ENCODE results near the gene VASN.

The VASN gene

DNA sequence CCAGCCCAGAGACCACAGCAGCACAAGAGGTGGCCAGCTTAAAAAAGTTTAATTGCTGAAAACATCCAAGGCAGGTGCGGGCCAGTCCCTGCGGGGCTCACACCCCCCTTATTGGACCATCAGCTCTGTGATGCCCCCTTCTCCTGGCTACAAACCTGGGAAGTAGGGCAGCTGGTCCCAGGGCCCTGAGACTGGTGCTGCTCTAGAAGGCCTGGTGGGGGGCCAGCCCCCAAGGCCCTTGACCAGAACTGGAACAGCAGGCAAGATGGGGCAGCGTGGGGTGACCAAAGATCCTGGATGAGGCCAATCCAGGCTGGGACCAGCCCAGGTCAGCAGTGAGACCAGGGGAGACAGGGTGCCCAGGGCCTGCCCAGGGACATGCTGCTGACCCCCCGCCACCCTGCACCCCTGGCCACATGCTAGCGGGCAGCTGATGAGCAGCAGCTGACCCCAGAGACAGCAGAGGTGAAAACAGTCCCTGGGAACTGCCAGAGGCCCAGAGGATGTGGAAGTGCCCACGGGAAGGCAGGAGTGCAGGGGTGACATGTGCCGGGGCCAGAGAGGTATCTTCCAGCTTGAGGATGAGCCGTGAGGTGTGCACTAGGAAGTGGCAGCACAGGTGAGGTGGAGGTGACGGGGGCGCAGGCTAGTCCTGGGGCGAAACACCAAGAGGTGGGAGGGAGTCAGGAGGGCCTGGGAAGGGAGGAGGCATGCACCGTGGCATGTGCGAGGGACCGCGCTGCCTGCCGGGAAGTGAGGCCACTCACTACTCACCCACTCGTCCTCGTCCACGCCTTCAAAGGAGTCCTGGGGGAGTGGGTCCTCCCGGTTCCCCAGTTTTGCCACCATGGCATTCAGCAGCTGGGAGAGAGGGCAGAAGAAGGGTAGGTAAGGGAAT is 16.9 kb upstream of the VASN start:
- no peak for DNase-seq

- no peak for DNase-seq
Observed at GRCh38 chr16:4356820-4357219, 14.8 kb upstream of the VASN start.

- DNase-seq, result no peak
Observed at GRCh38 chr16:4358236-4358635, 13.4 kb upstream of the VASN start.

GRCh38 chr16:4358831-4359561 is 12.7 kb upstream of the VASN start:
- DNase-seq, result no peak

DNA sequence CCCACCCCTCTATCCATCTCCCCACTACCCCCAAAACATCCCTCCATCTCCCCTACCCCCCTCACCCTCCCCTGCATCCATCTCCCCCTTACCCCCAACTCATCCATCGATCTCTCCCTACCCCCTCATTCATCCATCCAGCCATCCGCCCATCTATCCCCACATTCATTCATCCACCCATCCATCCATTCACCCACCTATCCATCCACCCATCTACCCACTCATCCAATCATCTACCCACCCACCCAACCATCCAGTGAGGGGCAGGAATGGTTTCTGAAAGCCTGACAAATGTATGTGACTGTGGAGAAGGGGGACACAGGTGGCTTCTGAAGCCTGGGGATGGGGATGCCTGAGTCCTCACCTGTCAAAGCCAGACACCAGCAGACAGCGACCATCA is 11.7 kb upstream of the VASN start:
- no peak for DNase-seq

GRCh38 chr16:4360538-4361021 is 11.1 kb upstream of the VASN start:
- DNase-seq, result no peak

- no peak for DNase-seq
Observed at GRCh38 chr16:4361033-4361943, 10.4 kb upstream of the VASN start.

DNA sequence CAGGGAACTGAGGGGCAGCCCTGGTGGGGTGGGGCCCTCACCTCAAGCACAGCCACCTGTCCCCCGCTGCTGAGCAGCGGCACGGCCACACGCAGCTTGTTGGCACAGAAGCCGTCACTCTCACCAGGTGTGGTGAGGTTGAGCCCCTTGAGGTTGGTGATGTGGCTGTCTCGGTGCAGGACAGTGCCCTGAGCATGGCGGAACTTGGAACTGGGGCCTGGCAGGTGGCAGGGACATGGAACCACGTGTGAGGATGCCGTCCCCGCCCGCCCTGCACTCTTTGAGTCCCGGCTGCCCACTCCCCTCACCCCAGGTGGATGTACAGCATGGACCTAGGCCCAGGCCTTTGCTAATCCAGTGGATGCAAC is 9.7 kb upstream of the VASN start:
- no peak for DNase-seq

DNA sequence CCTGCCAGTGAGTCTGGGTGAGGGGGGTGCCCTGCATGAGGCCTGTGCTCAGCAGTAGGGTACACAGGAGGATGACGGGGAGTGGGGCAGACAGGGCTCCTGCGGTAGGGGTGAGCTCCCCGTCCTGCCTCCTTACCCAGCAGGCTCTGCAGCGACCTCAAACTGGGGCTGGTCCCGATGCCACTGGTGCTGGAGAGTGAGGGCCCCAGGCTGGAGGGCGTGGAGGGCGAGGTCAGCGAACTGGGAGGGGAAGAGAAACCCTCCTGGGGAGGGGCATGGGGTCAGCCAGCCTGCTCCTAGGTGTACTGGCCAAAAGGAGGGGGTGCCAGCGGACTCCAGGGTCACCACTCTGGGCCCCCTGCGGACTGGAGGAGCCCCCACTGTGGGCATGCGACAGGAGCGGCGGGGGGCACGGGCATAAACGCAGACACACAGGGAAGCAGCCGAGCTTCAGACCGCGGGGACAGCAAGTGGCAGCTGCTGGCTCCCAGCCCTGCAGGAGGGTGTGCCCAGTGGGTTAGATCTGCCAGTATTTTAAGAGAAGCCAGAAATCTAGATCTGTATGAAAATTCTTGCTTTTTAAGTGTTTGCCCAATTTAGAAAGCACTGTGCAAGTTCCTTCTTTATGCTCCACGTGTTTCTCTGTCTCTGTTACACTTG is 9.0 kb upstream of the VASN start:
- DNase-seq, result no peak

DNA sequence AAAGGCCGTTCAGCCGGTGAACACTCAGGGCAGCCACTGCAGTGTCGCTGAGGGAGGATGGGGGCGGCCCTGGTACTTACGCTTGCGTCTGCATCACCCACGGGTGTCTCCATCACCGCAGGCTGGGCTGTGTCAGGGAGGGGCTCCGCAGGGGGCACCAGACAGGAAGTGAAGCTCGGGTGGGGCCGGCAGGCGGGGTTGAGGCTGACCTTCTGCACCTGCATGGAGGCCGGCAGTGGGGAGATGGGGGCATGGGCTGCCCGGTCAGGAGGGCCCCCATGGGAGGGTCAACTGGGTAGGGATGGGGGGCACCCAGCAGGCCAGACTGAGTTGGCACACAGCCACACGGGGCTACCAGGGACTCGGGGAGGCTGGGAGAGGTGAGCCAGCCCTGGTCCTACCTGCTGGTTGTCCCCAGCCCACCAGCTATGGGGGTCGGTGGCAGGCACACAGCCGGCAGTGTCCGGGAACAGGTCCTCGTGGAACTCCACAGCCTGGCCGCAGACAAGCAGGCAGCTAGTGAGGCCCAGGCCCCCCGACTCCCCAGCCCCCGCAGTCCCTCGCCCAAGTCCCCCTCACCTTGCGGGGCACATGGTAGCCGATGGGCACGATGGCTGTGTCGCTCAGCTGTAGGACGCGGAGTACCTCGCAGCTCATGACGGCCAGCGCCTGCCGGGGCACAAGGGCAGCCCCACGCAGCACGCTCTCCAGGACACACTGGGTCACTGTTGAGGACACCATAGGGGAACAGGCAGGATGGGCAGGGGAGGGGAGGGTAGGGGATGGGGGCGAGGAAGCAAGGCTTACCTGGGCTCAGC is 7.2 kb upstream of the VASN start:
- no peak for DNase-seq

GRCh38 chr16:4365014-4365406 is 6.6 kb upstream of the VASN start:
- no peak for DNase-seq

GRCh38 chr16:4365615-4366014 is 6.0 kb upstream of the VASN start:
- DNase-seq, result no peak

- no peak for DNase-seq
Observed at GRCh38 chr16:4366016-4366415, 5.6 kb upstream of the VASN start.

DNA sequence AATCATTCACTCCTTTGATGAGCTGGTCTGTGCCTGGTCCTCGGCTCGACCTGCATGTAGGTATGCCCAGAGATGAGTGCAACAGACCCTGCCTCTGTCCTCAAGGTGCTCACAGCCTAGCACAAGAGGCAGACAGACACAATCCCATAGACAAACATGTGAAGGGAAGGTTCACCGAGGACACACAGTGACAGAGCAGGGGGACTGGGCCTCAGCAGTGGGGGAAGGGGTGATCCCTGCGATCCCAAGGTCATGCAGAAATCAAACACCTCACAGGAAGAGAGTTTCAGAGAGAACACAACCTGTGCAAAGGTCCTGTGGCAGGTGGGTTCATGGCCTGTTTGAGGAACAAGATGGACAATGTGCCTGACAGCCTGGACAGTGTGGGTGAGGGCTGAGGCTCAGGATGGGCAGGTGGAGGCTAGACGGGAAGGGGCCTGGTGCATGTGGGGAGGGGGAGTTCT is 4.2 kb upstream of the VASN start:
- no peak for DNase-seq

DNA sequence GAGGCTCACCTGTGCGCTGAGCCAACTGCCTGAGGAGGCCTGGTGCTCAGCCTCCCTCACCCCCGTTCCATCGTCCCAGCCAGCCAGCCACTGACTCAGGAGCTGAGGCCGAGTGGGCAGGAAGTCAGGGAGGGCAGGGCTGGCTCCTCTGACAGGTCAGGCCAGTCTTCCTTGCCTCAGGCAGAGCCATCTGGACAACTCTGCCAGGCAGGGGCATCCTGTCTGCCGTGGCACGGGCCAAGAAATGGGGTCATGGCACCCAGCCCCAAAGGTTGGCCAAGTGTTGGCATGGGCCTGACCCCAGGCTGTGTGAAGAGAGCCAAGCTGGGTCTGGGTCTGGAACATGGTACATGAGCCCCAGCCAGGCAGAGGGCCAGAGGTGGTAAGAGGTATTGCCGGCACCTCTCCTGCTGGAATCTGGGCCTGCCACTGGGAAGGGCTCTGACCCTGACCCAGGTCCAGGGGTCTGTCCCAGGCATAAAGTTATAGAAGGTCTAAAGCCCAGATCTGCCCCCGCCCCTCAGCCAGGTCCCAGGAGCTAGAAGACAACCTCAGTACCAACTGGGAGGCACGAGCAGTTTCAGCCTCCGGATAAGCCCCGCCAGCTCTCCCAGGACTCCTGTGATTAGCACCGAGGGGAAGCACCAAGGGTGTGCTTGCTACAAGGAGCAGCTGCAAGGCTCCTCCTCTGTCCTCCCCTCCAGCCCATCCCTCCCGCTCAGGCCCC is 2.5 kb upstream of the VASN start:
- DNase-seq, result no peak

DNA sequence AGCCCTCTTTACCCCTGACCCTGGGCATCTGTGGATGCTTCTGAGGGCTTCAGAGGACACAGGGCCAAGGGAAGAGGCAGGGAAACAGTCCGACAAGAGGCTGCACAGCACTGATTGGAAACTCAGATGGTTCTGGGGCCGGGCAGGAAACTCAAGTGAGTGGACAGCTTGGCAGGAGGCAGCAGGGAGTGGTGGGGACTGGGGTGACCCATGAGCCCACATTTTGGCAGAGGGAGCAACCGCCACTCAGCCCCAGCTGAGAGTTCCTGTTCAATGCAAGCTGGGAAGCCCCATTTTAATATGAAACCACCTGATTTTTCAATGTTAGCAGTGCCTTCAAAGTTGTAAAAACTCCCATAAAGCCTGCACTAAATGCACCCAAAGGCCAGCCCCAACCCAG is 1.5 kb upstream of the VASN start:
- no peak for DNase-seq

DNA sequence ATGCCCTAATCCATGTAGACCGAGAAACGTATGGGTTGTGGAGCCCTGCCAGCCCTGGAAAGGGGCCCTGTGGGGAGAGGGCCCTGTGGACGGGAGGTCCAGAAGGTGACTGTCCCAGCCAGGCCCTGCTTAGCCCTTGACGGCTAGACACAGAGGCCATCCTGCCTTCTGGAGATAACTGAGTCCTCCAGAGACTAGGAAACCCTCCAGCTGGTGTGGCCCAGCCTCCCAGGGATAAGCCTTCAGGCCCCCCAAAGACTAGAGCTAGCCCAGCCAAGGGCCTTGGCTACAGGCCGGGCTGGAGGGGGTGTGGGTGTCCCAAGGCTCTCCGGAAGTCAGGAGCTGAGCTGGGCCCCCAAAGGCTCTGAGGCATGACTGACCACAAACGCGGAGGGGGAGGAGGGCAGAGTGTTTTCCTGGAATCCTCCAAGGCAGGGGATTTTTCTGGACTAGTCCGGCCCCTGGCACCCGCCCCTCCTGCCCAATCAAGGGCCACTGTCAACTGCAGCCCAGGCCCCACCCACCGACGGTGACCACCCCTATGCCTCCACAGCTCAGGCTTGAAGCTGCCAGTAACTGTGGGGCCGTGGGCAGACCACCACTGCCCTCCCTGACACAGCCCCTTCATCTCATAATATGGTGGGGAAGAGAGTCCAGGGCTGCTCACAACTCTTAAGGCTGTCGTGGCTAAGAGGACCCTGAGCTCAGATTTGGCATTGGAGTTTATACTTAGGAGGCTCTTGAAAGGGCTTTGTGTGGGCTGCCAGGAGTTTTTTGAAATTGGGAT is 885 bp upstream of the VASN start:
- DNase-seq, result no peak

DNA sequence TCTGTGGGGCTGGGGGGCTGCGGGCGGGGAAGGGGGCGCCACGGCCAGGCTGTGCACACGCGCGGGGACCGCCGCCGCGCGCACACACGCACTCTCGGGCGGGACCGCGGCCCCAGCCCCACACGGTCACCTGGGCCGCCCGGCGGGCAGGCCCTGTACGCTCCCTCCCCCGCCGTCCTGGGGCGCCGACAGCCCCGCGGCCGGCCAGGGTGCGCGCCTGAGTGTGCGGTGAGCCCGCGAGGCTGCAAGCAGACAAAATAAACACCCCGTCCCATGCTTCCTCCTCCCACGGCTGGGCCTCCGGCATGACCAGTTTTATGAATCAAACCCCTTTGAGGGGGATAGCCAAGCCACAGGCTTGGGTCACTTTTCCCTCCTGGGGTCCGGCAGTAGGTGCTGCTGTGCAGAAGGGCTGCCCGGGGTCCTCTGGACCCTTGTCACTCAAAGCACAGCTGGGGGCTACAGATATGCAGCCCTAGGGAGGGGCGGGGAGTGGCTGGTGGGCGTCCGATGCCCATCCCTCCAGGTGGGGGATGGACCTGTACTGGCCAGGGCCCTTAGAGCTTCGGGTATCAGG is 441 bp downstream of the VASN start:
- no peak for DNase-seq

GRCh38 chr16:4372578-4373355 is 1.1 kb downstream of the VASN start:
- DNase-seq, result no peak

Measured in 8988T (cell line).